ENCODE results near the gene EIF5A2. TPM values are rescaled to one million over a fixed set of nuclear protein-coding genes. Genes with fewer than 3 reads are reported as not detected.

The EIF5A2 gene
- total RNA-seq, 1 donor, result 22.3 TPM

DNA sequence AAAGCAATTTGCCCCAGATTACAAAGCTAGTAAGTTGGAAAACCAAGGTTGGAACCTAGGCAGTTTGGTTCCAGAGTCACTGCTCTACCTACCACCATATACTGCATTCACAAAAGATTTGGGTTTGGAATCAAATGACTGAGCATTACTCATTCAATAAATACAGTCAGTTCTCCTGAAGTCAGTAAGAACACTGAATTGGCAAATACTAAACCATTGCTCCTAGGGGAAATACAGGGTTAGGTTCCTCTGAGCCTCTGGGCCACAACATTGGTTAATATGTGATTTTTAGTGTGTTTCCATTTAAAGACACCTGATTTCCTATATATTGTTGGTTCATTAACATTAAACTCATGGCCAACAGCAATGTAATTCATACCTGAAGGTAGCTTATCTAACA lies 2.1 kb upstream of the EIF5A2 start:
- H3K4me3 ChIP-seq (ENCODE audit: low read depth, low read length), result no peak overlapping the region
- TF ChIP-seq, protein P1, sequence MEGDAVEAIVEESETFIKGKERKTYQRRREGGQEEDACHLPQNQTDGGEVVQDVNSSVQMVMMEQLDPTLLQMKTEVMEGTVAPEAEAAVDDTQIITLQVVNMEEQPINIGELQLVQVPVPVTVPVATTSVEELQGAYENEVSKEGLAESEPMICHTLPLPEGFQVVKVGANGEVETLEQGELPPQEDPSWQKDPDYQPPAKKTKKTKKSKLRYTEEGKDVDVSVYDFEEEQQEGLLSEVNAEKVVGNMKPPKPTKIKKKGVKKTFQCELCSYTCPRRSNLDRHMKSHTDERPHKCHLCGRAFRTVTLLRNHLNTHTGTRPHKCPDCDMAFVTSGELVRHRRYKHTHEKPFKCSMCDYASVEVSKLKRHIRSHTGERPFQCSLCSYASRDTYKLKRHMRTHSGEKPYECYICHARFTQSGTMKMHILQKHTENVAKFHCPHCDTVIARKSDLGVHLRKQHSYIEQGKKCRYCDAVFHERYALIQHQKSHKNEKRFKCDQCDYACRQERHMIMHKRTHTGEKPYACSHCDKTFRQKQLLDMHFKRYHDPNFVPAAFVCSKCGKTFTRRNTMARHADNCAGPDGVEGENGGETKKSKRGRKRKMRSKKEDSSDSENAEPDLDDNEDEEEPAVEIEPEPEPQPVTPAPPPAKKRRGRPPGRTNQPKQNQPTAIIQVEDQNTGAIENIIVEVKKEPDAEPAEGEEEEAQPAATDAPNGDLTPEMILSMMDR (IDR thresholded peaks at IDR 0.05; ENCODE audit: insufficient read depth, low read length), result no peak
- DNase-seq (ENCODE audit: low read depth), result no peak

DNA sequence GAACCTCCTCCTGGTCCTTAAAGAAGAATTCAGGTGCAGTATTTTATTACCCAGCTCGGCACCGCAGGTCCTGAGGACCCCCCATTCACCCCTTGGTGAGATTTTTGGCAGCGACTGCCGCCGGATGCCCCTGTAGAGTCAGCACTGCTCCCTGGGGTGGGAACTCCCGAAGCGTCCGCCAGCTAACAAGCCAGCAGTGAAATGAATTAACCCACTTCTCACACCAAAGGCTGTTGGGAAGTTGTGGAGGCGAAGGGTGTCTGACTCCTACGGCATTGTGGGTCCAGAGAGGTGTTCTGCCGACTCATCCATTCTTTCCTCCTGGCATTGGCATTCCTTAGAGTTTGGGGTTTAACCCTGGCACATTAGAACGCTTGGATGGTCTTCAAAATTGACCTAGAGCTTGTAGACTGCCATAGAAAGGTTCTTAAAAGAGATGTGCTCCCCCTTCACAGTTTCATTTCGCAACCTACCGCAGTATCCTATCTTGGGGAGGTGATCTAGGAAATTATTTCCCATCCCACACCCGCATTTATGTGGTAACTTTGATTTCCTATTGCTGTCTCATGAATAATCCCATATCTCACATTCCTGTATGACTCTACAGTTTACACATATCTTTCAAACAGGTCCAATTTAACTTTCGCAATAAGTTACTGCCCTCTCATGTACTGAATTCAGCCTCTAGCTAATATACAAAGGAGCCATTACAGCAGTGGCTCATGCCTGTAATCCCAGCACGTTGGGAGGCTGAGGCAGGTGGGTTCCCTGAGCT lies 879 bp upstream of the EIF5A2 start:
- TF ChIP-seq, protein P1 (IDR thresholded peaks at IDR 0.05; ENCODE audit: insufficient read depth, low read length), result no peak
- DNase-seq (ENCODE audit: low read depth), result peak; percentile 98
- H3K4me3 ChIP-seq (ENCODE audit: low read depth, low read length), result peak overlapping the region; percentile 54

DNA sequence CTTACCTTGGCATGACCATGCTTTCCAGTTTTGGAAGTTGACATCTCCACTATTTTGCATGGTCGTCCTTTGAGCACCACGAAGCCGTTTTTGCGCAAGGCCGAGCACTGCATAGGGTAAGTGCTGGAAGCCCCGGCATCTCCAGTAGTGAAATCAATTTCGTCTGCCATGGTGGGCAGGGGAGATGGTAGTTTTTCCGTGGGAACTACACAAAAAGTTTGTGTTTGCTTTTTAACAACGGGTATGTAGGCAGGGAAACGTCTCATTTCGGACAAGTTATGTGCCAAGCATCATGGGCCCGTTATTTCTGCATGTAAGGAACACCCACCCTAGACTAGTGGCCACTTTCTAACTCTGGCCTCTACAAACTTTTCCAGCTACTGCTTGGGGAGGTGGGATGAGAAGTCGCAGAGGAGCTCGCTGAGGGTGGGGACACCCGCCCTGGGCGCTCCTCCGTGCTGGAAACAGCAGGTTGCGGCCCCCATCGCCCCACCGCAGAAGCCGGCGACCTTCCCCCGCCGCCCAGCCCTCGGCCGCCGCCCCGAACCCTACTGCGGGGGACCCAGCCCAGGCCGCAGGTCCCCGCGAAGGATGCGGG lies 701 bp downstream of the EIF5A2 start:
- peak; percentile 27 for DNase-seq (ENCODE audit: low read depth)
- TF ChIP-seq, protein P1 (IDR thresholded peaks at IDR 0.05; ENCODE audit: insufficient read depth, low read length), result peak; percentile 6

DNA sequence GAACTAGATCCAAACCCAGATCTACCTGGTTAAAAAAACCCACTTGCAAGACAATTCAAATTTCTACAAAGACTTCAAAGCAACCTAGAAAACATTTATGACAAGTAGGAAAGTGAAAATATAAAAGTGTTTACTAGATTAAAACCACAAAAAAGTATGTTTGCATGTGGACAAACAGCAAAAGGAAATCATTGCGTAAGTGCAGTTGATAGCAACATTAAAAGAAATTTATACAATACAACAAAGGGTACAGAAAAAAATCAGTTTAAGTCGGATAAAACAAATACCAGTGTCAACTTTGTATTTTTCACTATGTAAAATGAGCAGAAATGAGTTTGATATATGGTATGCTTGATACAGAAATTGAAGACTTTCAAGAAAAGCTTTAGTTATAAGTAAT lies 2.6 kb downstream of the EIF5A2 start:
- H3K4me3 ChIP-seq (ENCODE audit: low read depth, low read length), result no peak overlapping the region
- no peak for DNase-seq (ENCODE audit: low read depth)
- TF ChIP-seq, protein P1 (IDR thresholded peaks at IDR 0.05; ENCODE audit: insufficient read depth, low read length), result no peak

More for the DNA sequence above, 701 bp downstream of the EIF5A2 start:
- H3K4me3 ChIP-seq (ENCODE audit: low read depth, low read length), result peak overlapping the region; percentile 90

DNA sequence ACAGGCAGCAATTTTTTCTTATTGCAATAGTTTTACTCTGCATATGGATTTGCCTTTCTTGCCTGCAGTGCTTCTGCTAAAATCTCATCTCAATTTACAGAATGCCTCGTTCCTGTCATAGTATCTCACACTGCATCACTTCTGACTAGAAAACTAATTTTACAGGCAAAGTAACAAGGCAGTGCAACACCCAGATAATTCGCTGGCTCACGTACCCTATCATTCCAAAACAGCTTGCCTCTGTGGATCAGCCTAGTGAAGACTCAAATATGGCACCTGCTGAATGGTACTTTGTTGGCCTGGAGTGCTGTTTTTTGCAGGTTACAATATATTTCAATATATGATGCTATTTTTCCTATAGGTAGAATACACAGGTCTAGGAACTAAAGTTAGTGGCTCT lies 5.3 kb downstream of the EIF5A2 start:
- no peak for DNase-seq (ENCODE audit: low read depth)
- H3K4me3 ChIP-seq (ENCODE audit: low read depth, low read length), result no peak overlapping the region
- TF ChIP-seq, protein P1 (IDR thresholded peaks at IDR 0.05; ENCODE audit: insufficient read depth, low read length), result no peak

DNA sequence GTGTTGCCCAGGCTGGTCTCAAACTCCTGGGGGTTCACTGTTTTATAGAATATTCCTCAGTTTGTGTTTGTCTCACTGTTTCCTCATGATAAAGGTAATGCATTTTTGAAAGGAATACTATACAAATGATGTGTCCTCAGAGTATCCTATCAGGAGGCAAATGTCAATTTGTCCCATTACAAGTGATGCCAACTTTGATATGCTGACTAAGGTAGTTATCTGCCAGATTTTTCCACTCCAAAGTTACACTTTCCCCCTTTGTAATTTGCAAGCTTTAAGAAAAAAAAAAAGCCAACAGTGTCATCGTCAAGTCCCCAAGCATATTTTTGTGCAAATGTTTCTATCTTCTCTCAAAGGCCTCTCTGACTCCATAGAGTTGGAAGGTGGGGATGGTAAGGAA lies 9.0 kb downstream of the EIF5A2 start:
- TF ChIP-seq, protein P1 (IDR thresholded peaks at IDR 0.05; ENCODE audit: insufficient read depth, low read length), result no peak
- DNase-seq (ENCODE audit: low read depth), result no peak
- H3K4me3 ChIP-seq (ENCODE audit: low read depth, low read length), result no peak overlapping the region
